Neural crest cell (in vitro differentiated cells): ENCODE results near the gene SMPDL3B. TPM values are rescaled to one million over a fixed set of nuclear protein-coding genes. Genes with fewer than 3 reads are reported as not detected.
"Not testable (repeated sequence)": the region's sequence is repeated elsewhere in the genome, so short reads cannot be mapped to it uniquely, and the experiment has no call there.

Source experiments
- DNase-seq: peaks from one replicate; pipeline ENCODE4 v3.0.0; 2021; ENCODE audit warnings: low read depth, mixed read lengths, low spot score
- H3K27ac Mint-ChIP-seq: one replicate; pipeline ENCODE4 v1.8.0; 2021; ENCODE audit warnings: mild to moderate bottlenecking, mixed read lengths; ENCODE audit not compliant: unreplicated experiment
- H3K27me3 Mint-ChIP-seq: 2 replicates; pipeline ENCODE4 v1.8.0; 2021; ENCODE audit warnings: low read depth, mild to moderate bottlenecking, mixed read lengths
- H3K36me3 Mint-ChIP-seq: 2 replicates; pipeline ENCODE4 v1.8.0; 2021; ENCODE audit warnings: low read depth, mild to moderate bottlenecking, mixed read lengths
- H3K4me1 Mint-ChIP-seq: 2 replicates; pipeline ENCODE4 v1.8.0; 2021; ENCODE audit warnings: mixed read lengths
- H3K4me3 Mint-ChIP-seq: one replicate; pipeline ENCODE4 v1.8.0; 2021; ENCODE audit warnings: mild to moderate bottlenecking, mixed read lengths
- H3K9me3 Mint-ChIP-seq: 2 replicates; pipeline ENCODE4 v1.8.0; 2021; ENCODE audit warnings: mixed read lengths
- CTCF ChIP-seq: fragments of 200-600 bp; sonication (generic); conservative IDR thresholded peaks from 2 replicates; pipeline ENCODE4 v1.5.0; 2021; ENCODE audit warnings: antibody characterized with exemption, mild to moderate bottlenecking
- total RNA-seq: library from RNA; stranded (reverse); gene quantifications from 2 replicates; pipeline ENCODE4 v1.2.1, GENCODE V29; 2021

SMPDL3B gene
- total RNA-seq, 1 donor from 2014 or later, result not detected

- TF ChIP-seq CTCF, result no peak
- Mint-ChIP-seq H3K36me3 (peaks cover 18% of the 10 kb centered on the region), H3K9me3 (no peaks in the 10 kb centered on the region), H3K4me3 (no peak overlapping the region), H3K4me1 (no peaks in the 10 kb centered on the region), H3K27me3 (no peaks in the 10 kb centered on the region), H3K27ac (no peak overlapping the region)
- DNase-seq, result no peak
These were observed 59.3 kb downstream of the SMPDL3B start for GRCh38 chr1:27994060-27994459.

GRCh38 chr1:27994526-27994925, 59.7 kb downstream of the SMPDL3B start:
- H3K4me1 Mint-ChIP-seq, H3K27me3 Mint-ChIP-seq, H3K9me3 Mint-ChIP-seq, H3K4me3 Mint-ChIP-seq, DNase-seq: not testable (repeated sequence)
- peaks cover 18% of the 10 kb centered on the region for H3K36me3 Mint-ChIP-seq
- H3K27ac Mint-ChIP-seq, result peak overlapping the region; percentile 71

GRCh38 chr1:27999055-27999454, 64.3 kb downstream of the SMPDL3B start:
- Mint-ChIP-seq H3K36me3 (peaks cover 17% of the 10 kb centered on the region), H3K4me3 (no peak overlapping the region), H3K4me1 (no peaks in the 10 kb centered on the region), H3K9me3 (no peaks in the 10 kb centered on the region), H3K27ac (no peak overlapping the region), H3K27me3 (no peaks in the 10 kb centered on the region)
- DNase-seq, result no peak
- TF ChIP-seq CTCF, result no peak

- TF ChIP-seq CTCF, result no peak
- peaks cover 10% of the 10 kb centered on the region for H3K36me3 Mint-ChIP-seq
- no peak overlapping the region for H3K27ac Mint-ChIP-seq
- H3K4me3 Mint-ChIP-seq, result no peak overlapping the region
- no peaks in the 10 kb centered on the region for H3K27me3 Mint-ChIP-seq
- H3K4me1 Mint-ChIP-seq, result no peaks in the 10 kb centered on the region
- no peak for DNase-seq
- H3K9me3 Mint-ChIP-seq, result no peaks in the 10 kb centered on the region
These were observed 67.8 kb downstream of the SMPDL3B start for GRCh38 chr1:28002600-28002999.

DNA sequence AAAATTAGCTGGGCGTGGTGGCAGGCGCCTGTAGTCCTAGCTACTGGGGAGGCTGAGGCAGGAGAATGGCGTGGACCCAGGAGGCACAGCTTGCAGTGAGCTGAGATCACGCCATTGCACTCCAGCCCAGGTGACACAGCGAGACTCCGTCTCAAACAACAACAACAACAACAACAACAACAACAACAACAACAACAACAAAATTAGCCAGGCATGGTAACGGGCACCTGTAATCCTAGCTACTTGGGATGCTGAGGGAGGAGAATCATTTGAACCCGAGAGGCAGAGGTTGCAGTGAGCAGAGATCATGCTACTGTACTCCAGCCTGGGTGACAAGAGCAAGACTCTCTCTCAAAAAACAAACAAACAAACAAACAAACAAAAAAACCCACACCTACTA, 68.3 kb downstream of the SMPDL3B start:
- H3K4me1 Mint-ChIP-seq, H3K4me3 Mint-ChIP-seq, H3K36me3 Mint-ChIP-seq, H3K27me3 Mint-ChIP-seq, H3K9me3 Mint-ChIP-seq, H3K27ac Mint-ChIP-seq, DNase-seq: not testable (repeated sequence)

Other genes starting within 250 kb of the SMPDL3B start
- gene FAM76A, start 209.0 kb upstream of the SMPDL3B start, total RNA-seq, result 12.4 and 13.8 TPM in 2 replicates
- gene STX12, start 161.8 kb upstream of the SMPDL3B start, total RNA-seq, result 26.5 and 26.9 TPM in 2 replicates
- gene PPP1R8, start 104.2 kb upstream of the SMPDL3B start, total RNA-seq, result 66.1 and 70.4 TPM in 2 replicates
- gene THEMIS2, start 62.5 kb upstream of the SMPDL3B start, total RNA-seq, result 5.5 and 5.7 TPM in 2 replicates
- gene RPA2, start 20.4 kb upstream of the SMPDL3B start, total RNA-seq, result 63.0 and 72.1 TPM in 2 replicates
- gene XKR8, start 25.0 kb downstream of the SMPDL3B start, total RNA-seq, result 9.6 and 11.8 TPM in 2 replicates
- 35.9 and 39.5 TPM in 2 replicates for gene EYA3, start 153.6 kb downstream of the SMPDL3B start, total RNA-seq
- 0.25 and 0.28 TPM in 2 replicates for gene PTAFR, start 241.7 kb downstream of the SMPDL3B start, total RNA-seq